NCI-H82 (cell line): ENCODE results near the gene NEK7.
"Not testable (repeated sequence)": the region's sequence is repeated elsewhere in the genome, so short reads cannot be mapped to it uniquely, and the experiment has no call there.

ENCODE experiments used
- DNase-seq: peaks from one replicate; lab custom pipeline; 2025; lab: John Stamatoyannopoulos, UW

The NEK7 gene

GRCh38 chr1:198290089-198290683 lies 133.4 kb downstream of the NEK7 start:
- DNase-seq, result no peak

GRCh38 chr1:198291036-198291435 lies 134.2 kb downstream of the NEK7 start:
- DNase-seq, result no peak

GRCh38 chr1:198291924-198292323 lies 135.1 kb downstream of the NEK7 start:
- no peak for DNase-seq

- DNase-seq, result no peak
Measured at GRCh38 chr1:198295225-198295624, 138.4 kb downstream of the NEK7 start.

- no peak for DNase-seq
Measured at GRCh38 chr1:198295971-198296370, 139.2 kb downstream of the NEK7 start.

- DNase-seq, result no peak
Measured at GRCh38 chr1:198297281-198297680, 140.5 kb downstream of the NEK7 start.

- DNase-seq, result no peak
Measured at GRCh38 chr1:198298640-198299039, 141.8 kb downstream of the NEK7 start.

GRCh38 chr1:198300451-198300850 lies 143.7 kb downstream of the NEK7 start:
- DNase-seq, result peak; percentile 34

- peak; percentile 18 for DNase-seq
Measured at GRCh38 chr1:198304431-198304830, 147.6 kb downstream of the NEK7 start.

- not testable (repeated sequence) for DNase-seq
Measured at GRCh38 chr1:198314817-198315216, 158.0 kb downstream of the NEK7 start.

- DNase-seq, result not testable (repeated sequence)
Measured at GRCh38 chr1:198315331-198315730, 158.5 kb downstream of the NEK7 start.

DNA sequence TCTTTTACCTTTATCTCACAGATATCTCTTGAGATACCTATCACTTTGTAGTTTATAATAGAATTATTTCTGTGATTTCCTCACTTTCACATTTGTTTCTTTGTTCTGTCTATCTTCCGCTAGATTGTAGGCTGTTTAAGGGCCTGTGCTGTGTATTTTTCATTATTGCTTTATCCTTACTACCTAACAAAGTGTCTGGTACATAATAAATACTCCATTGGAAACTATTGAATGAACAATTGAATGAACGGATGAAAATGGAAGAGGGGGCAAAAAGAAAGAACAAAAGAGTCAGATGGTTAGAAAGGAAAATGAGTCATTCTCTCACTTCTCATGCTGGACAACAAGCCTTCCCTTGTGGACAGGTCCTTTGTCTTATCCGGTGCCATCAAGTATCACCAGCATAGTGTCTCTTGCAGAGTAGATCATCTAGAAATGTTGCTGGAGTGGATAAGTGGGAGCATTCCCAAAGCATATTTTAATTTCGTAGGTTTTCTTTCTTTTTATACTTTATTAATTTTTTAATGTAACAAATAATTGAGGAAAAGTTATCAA lies 159.8 kb downstream of the NEK7 start:
- DNase-seq, result no peak

- no peak for DNase-seq
Measured at GRCh38 chr1:198318085-198318484, 161.3 kb downstream of the NEK7 start.

GRCh38 chr1:198320759-198321158 lies 164.0 kb downstream of the NEK7 start:
- DNase-seq, result no peak

- no peak for DNase-seq
Measured at GRCh38 chr1:198326232-198326631, 169.4 kb downstream of the NEK7 start.

- DNase-seq, result no peak
Measured at GRCh38 chr1:198326915-198327314, 170.1 kb downstream of the NEK7 start.

- DNase-seq, result no peak
Measured at GRCh38 chr1:198328458-198329032, 171.7 kb downstream of the NEK7 start.

GRCh38 chr1:198330982-198331615 lies 174.3 kb downstream of the NEK7 start:
- no peak for DNase-seq

GRCh38 chr1:198333744-198334143 lies 176.9 kb downstream of the NEK7 start:
- no peak for DNase-seq

- DNase-seq, result no peak
Measured at GRCh38 chr1:198335663-198336062, 178.9 kb downstream of the NEK7 start.

DNA sequence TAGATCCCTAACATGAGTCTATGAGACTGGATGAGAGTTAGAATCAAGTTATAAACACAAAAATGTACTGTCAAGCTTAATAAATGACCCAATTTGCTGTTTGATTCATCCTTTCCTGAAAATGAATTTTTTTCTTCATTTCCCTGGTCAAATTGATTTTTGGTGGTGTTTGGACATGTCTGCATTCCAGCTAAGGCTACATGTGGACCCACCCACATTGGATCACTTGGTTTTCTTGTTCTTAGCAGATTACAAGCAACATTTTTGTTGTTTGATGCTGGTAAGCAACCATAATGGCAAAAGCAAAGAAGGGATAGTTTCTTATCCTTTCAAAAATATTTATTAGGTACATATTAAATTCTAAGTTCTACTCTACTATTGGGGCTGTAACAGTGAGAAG lies 181.1 kb downstream of the NEK7 start:
- no peak for DNase-seq

- DNase-seq, result no peak
Measured at GRCh38 chr1:198340139-198340538, 183.3 kb downstream of the NEK7 start.

DNA sequence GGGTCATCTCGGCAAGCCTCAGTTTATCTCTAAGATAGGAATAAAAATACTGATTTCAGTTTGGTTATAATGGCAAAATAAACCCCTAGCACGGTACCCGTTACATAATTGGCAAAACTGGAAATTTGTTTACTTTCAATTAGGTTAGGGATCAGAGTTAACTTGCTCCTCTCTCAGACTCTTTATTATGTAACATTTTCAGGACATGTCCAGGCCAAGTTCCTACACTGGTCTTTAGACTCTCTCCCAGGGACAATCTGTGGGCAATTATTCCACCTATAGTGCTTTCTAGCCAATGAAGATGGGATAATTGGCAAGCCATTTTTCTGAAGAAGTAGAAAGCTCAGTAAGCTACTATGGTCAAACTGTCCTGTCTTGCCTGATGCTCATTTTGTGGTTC lies 189.4 kb downstream of the NEK7 start:
- no peak for DNase-seq
